ENCODE results near the gene SNRNP70.
"Not testable (repeated sequence)": the region's sequence is repeated elsewhere in the genome, so short reads cannot be mapped to it uniquely, and the experiment has no call there.

The SNRNP70 gene

DNA sequence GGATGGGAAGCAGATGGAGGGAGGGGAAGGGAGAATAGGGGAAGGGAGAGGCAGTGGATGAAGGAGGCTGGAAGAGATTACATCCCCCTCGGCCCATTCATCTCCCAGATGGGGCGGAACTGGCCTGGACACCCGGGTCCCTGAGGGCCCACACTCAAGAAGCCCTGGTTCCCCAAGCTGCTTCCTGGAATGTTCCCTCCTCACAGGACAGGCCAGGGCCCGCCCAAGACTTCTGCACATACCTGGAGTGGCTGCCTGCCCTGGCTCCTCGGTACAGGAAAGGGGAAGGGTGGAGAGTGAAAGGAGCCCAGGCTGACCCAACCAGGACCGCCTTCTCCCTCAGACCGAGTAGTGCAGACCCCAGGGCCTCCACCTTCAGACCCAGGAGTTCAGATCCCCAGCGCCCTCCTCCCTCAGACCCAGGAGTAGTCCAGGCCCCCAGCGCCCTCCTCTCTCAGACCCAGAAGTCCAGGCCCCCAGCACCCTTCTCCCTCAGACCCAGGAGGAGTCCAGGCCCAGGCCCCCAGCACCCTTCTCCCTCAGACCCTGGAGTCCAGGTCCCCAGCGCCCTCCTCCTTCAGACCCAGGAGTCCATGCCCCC is 21.1 kb upstream of the SNRNP70 start:
- no peak for DNase-seq (ENCODE audit: low read depth in 1 of 2, low spot score in 1 of 2)

- no peak for DNase-seq (ENCODE audit: low read depth in 1 of 2, low spot score in 1 of 2)
Observed at GRCh38 chr19:49064768-49065611, 20.3 kb upstream of the SNRNP70 start, which contains the start of gene NTF4. Gene NTF4, minus strand, starts transcription at chr19:49064818. Its CDS starts 2,821 bp downstream, at chr19:49061997.

DNA sequence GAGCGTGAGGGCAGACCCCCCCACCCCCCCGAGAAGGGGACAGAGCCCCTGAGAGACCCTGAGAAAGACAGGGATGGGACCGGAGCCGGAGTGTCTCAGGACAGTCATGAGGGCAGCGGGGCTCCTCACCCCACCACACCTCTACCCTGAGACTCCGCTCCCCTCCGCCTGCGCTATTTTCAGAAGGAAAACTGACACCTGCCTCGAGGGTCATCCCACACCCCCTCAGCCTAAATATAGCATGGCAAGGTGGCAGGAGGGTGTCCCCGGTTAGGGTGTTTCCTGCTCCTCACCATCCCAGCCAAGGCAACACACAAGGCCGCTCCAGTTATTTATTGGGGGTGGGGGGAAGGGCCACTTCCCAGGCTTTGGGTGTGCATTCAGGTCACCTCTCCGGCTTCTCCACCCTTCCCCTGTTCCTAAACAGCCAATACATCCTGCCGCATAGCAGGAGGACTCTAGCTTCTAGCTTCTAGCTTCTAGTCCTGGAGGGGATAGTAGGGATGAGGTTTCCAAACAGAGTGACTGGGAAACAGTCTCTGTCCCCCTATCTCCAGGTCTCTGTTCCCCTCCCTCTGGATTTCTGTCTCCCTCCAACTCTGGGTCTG is 19.2 kb upstream of the SNRNP70 start:
- no peak for DNase-seq (ENCODE audit: low read depth in 1 of 2, low spot score in 1 of 2)

DNA sequence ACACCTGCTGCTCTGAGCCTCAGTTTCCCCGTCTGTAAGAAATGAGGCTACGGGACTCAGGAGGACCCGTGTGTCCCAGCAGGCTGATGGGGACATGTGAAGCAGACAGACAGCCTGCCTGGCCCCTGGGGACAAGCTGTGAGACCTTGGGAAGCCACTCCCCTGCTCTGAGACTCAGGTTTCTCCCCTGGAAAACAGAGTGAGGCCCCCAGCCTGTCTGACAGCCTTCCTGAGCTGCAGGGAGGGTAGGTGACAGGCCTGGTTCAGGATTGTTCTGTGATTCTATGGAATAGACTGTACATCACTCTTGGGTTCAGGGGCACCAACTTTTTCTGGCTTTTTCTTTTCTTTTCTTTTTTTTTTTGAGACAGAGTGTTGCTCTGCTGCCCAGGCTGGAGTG is 17.7 kb upstream of the SNRNP70 start:
- no peak for DNase-seq (ENCODE audit: low read depth in 1 of 2, low spot score in 1 of 2)

DNA sequence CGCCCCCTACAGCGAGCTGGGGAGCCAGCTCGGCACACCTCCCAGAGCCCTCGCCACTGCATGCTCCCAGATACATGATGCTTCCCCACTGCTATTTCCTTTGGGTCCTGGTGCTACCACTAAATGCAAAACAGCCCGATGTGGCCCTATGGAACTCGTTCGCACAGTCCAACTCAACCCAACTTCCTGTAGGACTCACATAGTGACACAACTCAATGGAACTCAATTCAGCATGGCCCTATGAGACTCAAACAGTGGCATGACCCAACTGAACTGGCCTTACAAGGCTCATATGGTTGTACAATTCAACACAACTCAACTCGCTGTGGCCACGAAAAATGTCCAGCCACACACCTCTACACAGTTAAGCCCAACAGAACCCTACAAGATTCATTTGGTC is 16.2 kb upstream of the SNRNP70 start:
- DNase-seq (ENCODE audit: low read depth in 1 of 2, low spot score in 1 of 2) = no peak

DNA sequence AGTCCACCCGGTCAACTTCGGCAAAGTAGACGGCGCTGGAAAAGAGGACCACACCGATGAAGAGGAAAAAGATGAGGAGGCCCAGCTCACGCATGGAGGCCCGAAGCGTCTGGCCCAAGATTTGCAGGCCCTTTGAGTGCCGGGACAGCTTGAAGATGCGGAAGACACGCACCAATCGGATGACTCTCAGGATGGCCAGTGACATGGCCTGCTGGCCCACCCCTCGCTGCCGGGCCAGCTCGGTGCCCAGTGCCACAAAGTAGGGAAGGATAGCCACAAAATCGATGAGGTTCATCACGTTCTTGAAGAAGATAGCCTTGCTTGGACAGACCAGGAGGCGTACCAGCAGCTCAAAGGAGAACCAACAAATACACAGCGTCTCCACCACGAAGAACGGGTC is 14.8 kb upstream of the SNRNP70 start:
- no peak for DNase-seq (ENCODE audit: low read depth in 1 of 2, low spot score in 1 of 2)

GRCh38 chr19:49071860-49072547 is 13.2 kb upstream of the SNRNP70 start:
- DNase-seq (ENCODE audit: low read depth in 1 of 2, low spot score in 1 of 2) = no peak

- no peak for DNase-seq (ENCODE audit: low read depth in 1 of 2, low spot score in 1 of 2)
Observed at GRCh38 chr19:49073514-49074378, 11.5 kb upstream of the SNRNP70 start.

- DNase-seq (ENCODE audit: low read depth in 1 of 2, low spot score in 1 of 2) = not testable (repeated sequence)
Observed at GRCh38 chr19:49074869-49075268, 10.4 kb upstream of the SNRNP70 start.

DNA sequence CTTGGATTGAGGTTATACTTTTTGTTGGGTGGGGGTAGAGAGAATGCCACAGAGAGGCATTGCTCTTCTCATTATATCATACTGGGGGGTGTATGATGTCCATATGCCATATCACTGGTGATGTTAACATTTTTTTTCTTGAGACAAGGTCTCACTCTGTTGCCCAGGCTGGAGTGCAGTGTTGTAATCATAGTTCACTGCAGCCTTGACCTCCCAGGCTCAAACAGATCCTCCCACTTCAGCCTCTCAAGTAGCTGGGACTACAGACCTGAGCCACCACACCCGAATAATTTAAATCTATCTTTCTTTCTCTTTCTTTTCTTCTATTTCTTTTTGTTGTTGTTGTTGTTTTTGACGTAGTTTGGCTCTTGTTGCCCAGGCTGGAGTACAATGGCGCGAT is 4.9 kb upstream of the SNRNP70 start:
- no peak for DNase-seq (ENCODE audit: low read depth in 1 of 2, low spot score in 1 of 2)

- DNase-seq (ENCODE audit: low read depth in 1 of 2, low spot score in 1 of 2) = no peak
Observed at GRCh38 chr19:49081273-49081672, 4.0 kb upstream of the SNRNP70 start.

DNA sequence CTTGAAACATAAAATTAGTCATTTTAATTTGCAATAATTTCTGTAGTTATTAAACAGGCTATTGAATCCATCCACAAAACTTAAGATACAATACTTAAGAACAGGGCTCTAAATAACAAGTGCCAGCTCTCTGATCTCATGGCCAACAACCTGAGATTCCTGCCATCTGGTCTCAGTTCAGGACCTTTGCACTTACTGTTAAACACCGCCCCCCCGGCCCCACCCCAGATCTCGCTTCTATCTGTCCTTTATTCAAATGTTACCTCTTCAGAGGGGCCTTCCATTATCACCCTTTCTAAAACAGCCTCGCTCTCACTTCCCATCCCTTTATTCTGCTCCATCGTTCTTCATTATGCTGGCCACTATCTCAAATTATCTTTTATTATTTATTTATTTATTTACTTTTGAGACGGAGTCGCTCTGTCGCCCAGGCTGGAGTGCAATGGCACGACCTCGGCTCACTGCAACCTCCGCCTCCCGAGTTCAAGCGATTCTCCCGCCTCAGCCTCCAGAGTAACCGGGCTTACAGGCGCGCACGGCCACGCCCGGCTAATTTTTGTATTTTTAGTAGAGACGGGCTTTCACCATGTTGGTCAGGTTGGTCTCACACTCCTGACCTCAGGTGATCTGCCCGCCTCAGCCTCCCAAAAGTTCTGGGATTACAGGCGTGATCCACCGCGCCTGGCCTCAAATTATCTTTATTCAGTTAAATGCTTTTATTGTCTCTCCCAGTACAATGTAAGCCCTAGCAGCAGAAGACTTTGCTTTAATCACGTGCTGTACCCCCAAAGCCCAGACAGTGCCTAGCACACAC is 838 bp upstream of the SNRNP70 start:
- no peak for DNase-seq (ENCODE audit: low read depth in 1 of 2, low spot score in 1 of 2)

DNA sequence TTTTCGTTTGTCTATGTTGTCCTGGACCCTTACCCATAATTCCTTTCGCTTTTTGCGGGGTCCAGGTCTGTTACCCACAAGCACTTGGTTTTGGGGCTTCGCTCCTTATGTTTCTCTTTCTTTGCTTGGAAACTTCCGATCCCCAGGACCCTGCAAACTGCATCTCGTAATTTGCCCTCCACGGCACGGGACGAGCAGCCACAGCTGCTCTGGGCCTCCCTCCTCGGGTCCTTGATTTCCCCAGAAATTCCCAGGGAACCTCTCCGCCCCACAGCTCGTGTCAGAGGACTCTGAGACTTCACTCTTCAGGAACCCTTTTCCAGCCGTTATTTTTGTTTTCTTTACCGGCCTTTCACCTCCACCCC is 599 bp downstream of the SNRNP70 start:
- DNase-seq (ENCODE audit: low read depth in 1 of 2, low spot score in 1 of 2) = no peak

- no peak for DNase-seq (ENCODE audit: low read depth in 1 of 2, low spot score in 1 of 2)
Observed at GRCh38 chr19:49086296-49086695, 1.0 kb downstream of the SNRNP70 start.

DNA sequence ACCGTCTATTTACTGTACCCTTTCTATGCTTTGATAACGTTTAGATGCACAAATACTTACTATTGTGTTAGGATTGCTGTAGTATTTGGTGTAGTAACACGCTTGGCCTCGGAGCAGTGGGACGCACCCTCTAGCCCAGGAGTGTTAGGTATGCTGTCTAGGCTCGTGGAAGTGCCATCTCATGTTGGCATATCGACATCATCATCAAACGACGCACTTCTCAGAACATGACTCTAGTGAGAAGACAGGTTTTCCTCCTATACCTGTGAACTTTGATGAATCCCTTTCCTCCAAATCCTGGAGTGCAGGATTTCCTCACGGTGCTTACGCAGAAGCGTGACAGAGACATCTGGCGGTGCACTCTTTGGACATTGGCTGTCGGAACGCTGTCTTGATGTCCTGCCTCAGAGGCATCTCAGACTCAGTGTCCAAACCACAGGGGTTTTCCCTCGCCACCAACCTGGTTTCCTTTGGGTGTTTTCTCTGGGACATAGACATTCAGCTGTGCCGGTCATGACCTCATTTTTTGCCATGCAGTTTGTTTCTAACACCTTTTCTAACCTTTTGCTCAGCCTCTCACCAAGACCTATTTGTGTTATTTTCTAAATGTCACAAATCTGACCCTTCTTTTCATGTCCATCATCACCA is 6.3 kb downstream of the SNRNP70 start:
- DNase-seq (ENCODE audit: low read depth in 1 of 2, low spot score in 1 of 2) = no peak

DNA sequence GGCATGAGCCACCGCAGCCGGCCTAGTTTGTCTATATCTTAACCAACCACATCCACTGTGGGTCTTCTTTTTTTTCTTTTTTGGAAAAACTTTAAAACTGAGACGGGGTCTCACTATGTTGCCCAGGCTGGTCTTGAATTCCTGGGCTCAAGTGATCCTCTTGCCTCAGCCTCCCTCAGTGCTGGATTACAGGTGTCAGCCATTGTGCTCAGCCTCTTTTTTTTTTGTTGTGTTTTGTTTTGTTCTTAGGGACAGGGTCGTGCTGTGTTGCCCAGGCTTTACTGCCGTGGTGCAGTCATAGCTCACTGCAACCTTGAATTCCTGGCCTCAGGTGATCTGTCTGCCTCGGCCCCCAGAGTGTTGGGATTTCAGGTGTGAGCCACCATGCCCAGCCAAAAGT is 7.4 kb downstream of the SNRNP70 start:
- DNase-seq (ENCODE audit: low read depth in 1 of 2, low spot score in 1 of 2) = no peak

GRCh38 chr19:49094505-49095482 is 9.5 kb downstream of the SNRNP70 start:
- DNase-seq (ENCODE audit: low read depth in 1 of 2, low spot score in 1 of 2) = no peak
